HG03280 (cell line): ENCODE data around the gene RNF207.
A peak's percentile ranks its signal among the peaks of the same experiment; 100 is the strongest.

Source experiments
- ATAC-seq: cut with Tn5 transposase; IDR thresholded peaks from one replicate; pipeline ENCODE4 v1.9.1; 2021; ENCODE audit warnings: mild to moderate bottlenecking, moderate library complexity; ENCODE audit not compliant: unreplicated experiment

RNF207 gene

GRCh38 chr1:6205849-6206519 lies at the start of gene RNF207:
Gene RNF207, plus strand, starts transcription at chr1:6206119. Its CDS starts 417 bp downstream, at chr1:6206536.
- peak; percentile 53 for ATAC-seq

DNA sequence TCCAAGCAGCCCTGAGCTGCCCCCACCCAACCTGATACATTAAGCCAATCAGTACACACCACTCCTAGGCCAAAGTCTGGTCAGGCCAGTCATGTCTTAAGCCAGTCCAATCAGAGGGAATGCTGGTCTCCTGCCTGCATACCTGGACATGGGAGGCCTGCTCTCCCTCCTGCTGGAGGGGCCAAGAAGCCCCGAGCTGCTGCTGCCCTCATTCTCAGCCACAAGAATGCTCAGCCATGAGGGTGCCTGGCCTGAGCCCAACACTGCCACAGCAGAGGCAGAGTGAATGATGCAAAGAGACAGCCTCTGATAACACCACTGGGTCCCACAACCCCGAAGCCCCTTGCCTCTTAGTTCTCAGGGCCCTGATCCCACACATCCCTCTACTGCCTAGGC lies 48.8 kb upstream of the RNF207 start:
- no peak for ATAC-seq

GRCh38 chr1:6157528-6158174 lies 48.3 kb upstream of the RNF207 start:
- no peak for ATAC-seq

DNA sequence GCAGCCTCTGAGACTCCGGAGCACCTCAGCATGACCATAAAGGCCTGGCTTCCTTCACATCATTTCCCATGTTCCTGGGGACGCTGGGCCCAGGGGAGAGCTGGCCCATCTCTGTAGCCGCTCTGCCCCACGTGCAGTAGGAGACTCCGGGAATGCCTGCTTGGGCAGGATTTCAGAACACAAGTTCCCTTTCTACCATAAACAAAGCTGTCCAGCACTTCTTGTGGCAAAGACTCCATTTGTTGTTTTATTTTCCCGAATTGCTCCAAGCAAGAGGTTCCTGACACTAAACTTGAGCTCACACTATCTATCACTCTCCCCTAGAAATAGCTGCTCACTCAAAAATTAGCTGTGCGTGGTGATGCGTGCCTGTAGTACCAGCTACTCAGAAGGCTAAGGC lies 47.7 kb upstream of the RNF207 start:
- no peak for ATAC-seq

DNA sequence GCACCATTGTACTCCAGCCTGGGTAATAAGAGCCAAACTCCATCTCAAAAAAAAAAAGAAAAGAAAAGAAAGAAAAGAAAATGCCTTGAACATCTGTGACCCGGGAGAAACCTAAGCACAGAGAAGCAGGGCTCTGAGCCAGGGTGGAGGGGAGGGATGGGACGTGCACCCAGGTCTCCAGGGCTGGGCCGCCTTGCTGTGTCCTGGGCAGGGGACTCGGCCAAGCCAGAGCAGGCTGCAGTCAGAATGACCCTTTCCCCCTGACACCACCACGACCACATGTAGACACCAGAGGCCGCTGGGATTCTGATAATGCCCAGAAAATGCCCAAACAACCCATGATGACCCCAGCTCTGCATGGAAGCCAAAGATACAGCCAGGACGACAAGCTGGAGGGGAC lies 43.6 kb upstream of the RNF207 start:
- ATAC-seq: no peak

DNA sequence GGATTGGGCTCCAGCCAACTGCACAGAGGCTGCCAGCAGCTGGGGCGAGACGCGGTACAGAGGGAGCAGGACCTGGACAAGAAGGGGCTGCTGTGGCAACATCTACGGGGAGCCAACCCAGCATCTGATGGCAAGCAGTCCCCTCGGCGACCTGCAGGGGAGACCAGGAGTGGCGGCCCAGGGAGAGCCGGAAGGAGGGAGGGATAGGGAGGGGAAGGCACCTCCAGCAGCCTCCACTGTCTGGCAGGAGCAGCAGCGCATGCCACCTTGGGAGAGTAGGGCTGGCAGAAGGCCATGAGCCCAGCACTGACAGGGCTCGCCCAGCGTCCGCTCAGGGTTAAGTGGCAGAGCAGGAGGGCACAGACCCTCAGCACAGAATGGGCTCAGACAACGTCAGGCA lies 43.1 kb upstream of the RNF207 start:
- ATAC-seq: no peak

DNA sequence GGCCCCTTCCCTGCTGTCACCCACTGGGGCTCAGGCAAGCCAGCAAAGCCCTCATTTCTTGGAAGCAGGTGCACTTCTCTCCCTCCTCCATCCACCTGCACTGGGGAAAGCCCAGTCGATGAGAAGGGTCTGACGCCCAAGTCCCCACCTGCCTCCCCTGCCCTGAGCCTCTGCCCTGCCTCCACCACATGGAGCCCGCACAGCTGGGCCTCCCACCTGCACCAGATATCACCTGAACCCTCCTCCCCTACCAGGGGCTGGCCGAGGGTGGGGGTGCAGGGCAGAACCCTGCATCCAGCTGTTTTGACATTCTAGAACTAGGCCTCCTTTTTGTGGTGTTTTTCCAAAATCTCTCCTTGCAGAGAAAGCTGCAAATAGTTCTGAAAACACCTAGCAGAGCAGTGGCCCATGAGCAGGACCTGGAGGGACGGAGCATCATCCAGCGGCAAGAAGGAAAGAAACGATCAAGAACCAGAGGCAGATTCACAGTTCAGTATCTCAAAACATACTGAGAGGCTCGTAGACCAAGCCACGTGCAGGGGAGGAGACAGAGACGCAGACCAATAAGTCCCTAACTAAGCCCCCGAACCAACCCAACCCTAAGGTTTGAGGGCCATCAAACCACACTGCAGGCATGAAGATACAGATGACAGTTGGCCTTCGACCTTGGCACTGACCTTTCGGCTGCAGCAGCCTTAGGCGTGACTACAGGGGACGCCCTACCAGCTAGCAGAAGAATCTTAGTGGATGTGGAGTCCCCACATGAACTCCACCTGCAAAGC lies 42.5 kb upstream of the RNF207 start:
- ATAC-seq: no peak

DNA sequence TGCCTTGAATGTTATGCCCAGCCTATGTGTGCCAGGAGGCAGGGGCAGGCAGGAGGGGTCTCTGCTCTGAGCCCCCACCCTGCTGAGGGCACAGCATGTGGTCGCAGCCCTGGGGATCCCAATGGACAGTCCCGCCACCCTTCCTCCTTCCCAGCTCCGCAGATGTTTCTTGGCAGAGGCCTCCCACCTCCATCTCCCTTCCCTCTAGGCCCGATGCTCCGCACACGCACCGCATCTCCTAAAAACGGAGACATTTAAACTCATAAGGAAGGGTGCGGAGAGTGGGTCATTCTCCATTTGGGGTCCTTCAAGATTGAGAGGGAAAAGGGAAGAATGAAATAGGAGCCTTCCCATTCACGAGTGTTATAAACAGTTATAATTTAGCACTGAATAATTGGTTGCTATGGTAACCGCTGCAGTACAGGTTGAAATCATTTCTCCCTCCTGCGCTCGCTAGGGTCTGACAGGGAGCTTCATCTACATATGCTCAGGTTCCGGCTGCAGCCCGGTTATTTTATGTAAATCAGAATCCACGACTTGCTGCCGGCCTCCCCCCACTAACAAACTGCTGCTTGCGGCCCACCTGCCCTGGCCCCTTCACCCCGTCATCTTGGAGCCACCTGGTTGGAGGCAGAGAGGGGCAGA lies 41.8 kb upstream of the RNF207 start:
- ATAC-seq: no peak

DNA sequence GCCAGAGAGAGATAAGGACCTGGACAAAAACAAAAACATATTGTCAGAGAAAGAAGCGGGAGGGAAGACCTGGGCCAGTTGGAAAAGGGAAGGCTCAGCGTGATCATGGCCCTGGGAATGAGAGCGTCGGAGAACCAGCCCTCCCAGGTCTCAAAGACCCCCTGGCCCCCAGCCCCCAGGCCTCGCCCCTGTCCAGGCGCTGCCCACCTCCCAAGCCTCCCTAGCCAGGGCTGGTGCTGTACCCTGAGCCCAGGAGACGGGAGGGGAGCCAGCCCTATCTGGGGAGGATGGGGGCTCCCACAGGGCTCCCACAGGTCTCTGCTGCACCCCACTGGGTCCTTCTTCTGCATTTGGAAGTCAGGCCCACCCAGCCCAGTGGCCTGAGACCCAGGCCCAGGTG lies 40.9 kb upstream of the RNF207 start:
- ATAC-seq: no peak

- ATAC-seq: no peak
Measured at GRCh38 chr1:6165441-6165985, 40.4 kb upstream of the RNF207 start.

GRCh38 chr1:6166221-6166620 lies 39.7 kb upstream of the RNF207 start:
- ATAC-seq: no peak

DNA sequence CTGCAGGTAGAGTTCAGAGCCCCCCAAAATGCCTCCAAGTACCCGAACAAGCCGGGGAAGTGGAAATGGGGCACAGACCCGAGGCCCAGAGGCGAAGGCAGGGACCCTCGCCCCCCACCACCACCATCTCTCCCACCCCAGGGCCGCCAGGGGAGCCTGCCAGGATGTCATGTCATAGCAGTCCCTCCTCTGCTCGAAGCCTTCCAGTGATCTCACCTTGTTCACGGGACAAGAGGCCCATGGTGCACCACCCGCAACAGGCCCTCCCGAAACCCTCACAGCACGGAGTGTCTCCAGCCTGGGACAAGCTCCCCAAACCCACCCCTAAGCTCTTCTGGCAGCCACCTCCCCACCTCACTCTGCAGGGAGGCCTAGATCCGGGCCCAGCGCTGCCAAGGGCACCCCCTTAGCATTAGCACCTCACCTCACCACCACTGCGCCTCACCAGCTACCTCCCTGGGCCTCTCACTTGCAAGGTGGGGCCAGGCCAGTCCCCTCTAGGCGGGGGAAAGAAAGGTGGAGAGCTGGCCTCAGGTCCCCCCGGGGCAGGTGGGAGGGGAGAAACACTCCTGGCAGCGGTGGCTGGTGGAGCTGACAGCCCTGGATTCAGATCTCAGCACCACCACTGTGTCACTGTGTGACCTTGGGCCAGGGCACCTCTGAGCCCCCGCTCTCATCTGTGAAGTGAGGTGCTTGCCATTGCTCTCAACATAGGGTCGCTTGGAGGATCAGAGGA lies 39.1 kb upstream of the RNF207 start:
- ATAC-seq: no peak

DNA sequence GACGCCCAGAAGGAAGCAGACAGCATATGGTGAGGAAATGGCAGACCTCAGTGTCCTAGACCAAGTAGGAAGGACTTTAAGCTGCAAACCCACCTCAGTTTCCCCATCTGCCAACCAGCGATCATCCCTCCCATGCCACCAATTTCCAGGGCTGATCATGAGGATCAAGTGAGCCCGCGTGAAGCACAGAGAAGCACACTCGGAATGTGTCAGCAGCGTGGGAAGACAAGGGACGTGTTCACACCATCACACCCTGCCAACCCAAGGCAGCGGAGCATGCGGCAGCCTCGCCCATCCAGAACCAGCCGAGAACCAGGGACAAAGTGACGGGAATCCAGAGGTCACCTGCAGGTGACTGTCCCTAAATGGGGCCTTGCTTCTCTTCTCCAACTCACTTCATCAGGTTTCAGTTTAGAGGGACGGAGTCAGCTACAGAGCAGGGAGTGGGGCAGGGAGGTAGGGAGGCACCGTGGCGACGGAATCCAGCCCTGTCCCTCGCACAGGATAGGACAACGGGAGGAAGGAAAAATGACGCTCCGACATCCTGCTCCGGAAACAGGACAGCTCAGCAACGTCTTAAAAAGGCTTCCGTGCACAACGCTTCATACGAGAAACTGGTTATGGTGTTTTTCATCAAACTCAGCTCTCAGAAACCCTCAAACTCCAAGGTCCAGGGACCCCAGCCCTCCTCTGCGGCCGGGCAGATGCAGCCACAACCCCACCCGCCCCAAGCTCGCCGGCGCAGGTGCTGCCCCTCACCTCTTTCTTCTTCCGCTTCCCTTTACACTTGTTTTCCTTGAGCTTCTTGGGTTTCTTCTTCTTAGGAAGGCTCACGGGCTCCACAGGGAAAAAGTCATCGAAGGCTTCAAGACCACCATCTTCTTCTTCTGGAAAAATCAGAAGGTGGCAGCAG lies 38.3 kb upstream of the RNF207 start:
- no peak for ATAC-seq

GRCh38 chr1:6168947-6169586 lies 36.9 kb upstream of the RNF207 start:
- no peak for ATAC-seq

GRCh38 chr1:6170116-6170741 lies 35.7 kb upstream of the RNF207 start:
- ATAC-seq: no peak

DNA sequence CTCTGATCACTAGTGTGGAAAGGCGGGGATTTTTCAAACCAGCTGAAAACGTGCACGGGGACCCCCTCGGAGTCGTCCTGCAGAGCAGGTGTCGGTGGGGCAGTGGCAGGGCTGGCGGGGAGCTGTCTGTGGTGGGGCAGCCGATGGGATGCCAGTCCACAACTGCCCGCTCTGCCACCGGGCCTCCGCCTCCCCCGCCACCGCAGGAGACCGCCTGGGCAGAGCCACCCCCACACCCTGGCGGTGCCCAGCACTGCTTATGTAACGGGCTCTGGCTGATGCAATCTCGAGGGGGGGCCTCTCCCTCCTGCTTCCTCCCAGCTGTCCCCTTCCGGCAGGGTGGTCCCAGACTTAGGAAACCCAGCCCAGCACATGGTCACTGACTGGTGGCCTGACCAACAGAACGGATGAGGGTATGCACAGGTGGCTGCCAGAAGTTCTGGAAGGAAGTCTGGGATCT lies 35.1 kb upstream of the RNF207 start:
- ATAC-seq: no peak

- ATAC-seq: no peak
Measured at GRCh38 chr1:6171548-6172124, 34.3 kb upstream of the RNF207 start.

DNA sequence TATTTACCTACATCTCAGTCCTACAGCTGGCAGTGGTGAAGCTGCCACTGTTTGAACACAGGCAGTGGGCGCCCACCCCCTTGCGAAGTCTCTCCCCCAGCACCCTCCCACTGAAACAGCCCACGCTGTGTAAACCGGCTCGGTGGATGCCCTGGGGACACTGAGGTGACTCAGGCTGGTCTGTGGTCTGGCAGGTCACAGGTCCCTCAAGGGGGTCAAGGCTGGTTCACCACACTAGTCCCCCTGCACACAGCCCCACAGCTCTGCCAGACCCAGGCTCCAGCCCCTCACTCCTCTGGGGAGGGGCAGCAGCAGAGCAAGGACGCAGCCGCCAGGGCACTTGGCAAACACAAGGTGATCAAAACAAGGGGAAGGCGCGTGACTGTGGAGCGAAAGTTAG lies 33.4 kb upstream of the RNF207 start:
- no peak for ATAC-seq
